Stimulated activated CD4-positive, alpha-beta T cell treated with anti-CD3 and anti-CD28 coated beads, TNF-alpha, amount 100 ng/mL, for 48 hours (primary cell): ENCODE data around the gene CTCFL.

ENCODE experiments used
- DNase-seq, 3 donors: peaks; one replicate each; pipeline ENCODE4 v3.0.0-alpha.2; 2020; ENCODE audit warnings: low read depth in 3 of 3

The CTCFL gene

GRCh38 chr20:57524511-57525176 lies at the start of gene CTCFL:
Gene CTCFL, minus strand, starts transcription at chr20:57525140. Its CDS starts 935 bp downstream, at chr20:57524205.
- no peak for DNase-seq

- DNase-seq, result no peak
These were observed 49.0 kb upstream of the CTCFL start for GRCh38 chr20:57573894-57574293.

DNA sequence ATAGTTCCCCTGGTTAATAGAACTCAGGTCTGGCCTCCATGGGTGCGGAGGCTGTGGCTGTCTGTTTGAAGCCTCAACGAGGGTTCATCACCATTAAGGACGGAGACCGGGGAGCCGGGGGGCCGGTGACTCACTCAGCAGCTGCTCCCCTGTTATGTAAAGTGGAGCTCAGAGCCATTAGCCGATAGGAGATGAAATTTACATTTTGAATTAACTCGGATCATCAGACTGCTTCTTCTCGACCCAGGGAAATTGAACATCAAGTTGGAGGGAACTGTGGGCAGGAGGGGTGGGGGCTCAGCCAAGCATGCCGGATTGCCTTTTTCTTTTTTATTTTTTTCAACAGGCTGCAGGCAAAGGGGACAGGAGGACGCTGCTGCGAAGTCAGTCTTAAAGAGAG lies 48.3 kb upstream of the CTCFL start:
- no peak for DNase-seq

DNA sequence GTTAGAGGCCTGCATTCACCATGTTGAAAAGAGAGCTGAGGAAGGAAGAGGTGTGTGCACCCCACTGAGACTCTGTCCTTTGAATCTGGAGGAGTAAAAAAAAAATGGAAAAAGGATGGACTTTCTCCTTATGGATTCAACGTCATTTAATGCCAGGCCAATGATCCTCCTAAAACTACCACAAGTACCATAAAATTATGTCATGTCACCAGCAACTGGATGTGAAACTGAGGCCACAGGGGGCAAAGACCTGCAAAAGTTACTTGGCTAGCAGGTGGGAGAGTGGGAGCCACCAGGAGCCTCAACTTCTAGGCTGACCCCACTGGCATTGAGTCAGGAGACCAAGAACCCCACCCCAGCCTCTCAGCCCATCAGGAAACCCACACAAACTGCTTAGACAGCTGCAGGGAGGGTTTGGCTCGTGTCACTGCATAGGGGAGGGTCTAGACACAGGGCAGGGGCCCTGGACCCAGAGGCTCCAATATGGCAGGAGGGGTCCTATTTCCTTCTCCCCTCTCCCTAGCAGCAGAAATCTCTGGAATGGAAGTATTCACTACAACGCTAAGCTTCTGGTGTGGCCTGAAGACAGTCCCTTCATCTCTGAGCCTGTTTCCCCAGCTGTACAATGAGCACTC lies 47.0 kb upstream of the CTCFL start:
- no peak for DNase-seq

- DNase-seq, result no peak
These were observed 46.0 kb upstream of the CTCFL start for GRCh38 chr20:57570920-57571319.

- DNase-seq, result no peak
These were observed 45.4 kb upstream of the CTCFL start for GRCh38 chr20:57570145-57570850.

DNA sequence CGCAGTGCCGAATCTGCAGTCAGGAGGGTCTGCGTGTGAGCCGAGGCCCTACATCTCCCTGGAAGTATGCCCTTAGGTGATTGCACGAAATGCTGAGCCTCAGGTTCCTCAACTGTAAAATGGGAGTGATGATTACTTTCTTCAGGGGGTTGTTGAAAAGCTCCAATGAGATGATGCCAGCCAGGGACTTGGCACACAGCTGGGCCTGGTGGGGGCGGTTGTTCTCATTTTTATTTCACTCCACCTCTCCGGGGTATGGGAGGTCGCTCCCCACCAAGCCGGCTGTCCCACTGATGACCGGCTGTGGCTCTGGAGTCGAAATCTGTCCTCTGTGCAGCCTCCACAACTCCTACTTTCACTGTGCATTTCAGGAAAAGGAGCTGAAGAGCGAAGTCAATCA lies 44.0 kb upstream of the CTCFL start:
- DNase-seq, result no peak

DNA sequence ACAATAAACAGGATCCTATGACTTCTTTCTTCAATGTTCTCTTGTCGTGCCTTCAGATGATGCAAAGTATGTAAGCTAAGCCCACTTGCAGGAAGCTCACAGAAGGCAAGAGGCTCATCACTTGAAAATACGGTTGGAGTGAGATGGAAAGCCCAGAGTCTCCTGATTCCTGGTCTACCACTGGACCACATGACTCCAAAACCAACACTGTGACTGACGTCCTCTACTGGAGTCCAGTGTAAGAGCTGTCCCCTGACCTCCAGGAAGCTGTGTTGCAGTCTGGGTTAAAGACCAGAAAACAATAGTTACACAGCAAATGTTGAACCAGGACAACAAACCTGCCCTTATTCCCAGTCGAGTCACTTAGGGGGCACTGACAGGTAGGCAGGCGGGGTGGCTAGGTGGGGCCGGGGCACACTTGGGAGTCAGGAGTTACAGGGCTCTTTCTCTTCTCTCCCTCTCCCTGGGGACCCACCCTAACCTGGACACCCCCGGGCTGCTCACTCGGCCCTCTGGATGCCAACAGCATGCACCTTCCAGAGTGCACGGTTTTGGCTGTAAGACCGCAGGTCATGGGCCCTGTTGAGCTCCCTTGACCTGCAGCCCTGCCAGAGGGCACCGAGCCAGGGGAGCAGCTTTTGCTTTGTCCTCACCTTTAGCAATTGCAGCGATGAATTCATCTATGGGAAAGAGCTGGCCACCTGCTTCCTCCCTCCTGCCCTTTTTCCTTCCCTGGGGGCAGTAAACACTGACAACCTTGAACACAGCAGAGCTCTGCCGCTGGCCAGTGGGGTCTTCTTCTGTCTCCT lies 43.4 kb upstream of the CTCFL start:
- no peak for DNase-seq

DNA sequence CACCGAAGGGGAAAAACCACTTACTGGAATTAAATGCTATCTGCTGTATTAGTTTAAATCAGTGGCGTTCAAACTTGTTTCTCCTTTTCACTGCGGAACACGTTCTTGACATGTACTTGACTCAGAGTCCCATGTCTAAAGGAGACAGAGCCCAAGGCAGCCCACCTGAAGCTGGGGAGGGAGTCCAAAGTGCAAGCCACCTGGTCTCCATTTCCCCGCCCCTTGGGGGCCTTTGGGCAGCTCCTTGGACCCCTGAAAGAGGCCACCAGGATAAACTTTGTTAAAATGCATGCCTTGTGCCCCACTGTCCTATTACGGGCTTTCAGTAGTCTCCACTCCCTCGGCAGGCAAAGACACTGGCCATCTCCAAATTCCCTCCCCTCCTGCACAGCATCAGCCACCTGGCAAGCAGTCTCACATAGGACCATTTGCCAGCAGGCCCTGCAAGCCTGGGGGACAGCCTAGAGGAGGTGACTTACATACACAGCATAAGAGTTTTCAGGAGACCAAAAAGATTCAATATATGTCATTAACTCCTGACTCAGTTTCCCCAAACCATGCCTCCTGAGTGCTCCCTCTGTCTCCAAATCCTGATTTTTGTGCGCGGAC lies 42.6 kb upstream of the CTCFL start:
- DNase-seq, result no peak

- DNase-seq, result no peak
These were observed 42.0 kb upstream of the CTCFL start for GRCh38 chr20:57566803-57567459.

DNA sequence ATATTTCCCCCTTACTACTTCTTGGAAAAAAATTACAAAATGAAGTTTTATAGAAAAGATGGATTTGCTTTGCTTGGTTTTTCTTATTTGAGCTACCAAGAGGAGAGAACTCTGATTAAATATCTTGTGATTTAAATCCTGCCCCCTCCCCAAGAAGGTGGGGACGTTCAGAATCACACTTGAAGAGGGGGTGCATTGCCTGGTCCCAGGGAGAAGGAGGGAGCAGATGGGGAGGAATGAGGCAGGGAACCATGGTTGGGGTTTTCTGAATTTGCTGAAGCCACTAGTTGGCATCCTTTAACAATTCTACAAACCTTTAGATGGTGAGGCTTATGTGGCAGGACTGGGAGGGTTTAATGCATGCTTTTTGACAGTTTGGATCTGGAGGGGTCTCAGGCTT lies 41.5 kb upstream of the CTCFL start:
- no peak for DNase-seq

DNA sequence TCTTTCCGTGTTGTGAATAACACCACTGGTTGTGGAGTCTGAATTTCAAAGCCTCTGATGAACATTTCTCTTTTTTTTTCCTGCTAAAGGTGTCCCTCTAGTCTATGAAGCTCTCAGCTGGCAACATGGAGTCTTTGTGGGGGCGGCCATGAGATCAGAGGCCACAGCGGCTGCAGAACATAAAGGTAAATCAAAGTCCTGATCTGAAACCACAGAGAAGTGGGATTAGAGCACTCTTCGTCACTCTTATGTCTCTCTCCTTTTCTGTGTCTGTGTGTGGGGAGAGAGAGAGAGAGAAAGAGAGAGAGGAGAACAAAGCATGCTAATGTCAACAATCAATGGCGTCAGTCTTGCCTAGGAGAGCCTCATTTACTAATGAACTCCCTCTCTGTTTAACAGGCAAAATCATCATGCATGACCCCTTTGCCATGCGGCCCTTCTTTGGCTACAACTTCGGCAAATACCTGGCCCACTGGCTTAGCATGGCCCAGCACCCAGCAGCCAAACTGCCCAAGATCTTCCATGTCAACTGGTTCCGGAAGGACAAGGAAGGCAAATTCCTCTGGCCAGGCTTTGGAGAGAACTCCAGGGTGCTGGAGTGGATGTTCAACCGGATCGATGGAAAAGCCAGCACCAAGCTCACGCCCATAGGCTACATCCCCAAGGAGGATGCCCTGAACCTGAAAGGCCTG lies 40.2 kb upstream of the CTCFL start:
- no peak for DNase-seq

DNA sequence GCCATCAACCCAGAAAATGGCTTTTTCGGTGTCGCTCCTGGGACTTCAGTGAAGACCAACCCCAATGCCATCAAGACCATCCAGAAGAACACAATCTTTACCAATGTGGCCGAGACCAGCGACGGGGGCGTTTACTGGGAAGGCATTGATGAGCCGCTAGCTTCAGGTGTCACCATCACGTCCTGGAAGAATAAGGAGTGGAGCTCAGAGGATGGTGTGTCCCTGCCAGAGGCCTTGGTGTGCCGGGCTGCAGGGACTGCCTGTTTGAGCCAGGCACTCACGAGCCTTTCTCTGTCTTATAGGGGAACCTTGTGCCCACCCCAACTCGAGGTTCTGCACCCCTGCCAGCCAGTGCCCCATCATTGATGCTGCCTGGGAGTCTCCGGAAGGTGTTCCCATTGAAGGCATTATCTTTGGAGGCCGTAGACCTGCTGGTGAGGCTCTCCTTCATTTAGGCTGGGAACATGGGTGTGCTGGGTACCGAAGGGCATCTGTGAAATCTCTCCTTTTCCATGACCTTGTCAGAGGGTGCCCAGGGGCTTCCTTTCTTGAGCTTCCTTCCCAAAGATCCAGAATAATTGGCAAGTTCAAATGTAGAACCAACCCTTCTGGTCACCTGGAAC lies 39.4 kb upstream of the CTCFL start:
- DNase-seq, result no peak

- no peak for DNase-seq
These were observed 38.6 kb upstream of the CTCFL start for GRCh38 chr20:57563522-57563921.

DNA sequence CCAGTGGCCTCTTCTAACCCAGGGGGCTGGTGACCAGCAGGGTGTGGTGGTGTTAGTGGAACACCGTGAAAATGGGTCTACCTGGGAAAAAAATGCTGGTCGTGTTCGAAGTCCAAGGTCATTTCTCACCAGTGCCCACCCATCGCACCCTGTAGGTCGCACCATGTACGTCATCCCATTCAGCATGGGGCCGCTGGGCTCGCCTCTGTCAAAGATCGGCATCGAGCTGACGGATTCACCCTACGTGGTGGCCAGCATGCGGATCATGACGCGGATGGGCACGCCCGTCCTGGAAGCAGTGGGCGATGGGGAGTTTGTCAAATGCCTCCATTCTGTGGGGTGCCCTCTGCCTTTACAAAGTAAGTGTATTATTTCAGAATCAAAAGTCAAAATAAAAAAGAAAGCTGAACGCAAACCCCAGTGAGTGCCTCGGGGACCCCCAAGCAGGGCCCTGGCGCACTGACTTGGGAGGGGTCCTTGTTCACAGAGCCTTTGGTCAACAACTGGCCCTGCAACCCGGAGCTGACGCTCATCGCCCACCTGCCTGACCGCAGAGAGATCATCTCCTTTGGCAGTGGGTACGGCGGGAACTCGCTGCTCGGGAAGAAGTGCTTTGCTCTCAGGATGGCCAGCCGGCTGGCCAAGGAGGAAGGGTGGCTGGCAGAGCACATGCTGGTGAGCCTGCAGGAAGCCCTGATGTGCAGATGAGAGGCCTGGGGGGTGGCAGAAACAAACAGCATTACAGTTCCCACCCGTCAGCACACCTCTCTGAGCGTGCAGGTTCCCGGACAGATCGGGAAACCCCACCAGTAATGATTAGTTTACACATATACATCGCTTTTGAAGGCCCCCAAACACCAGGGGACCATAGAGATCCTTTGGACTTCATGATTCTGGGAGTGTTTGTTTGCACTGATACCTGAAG lies 37.9 kb upstream of the CTCFL start:
- DNase-seq, result no peak

DNA sequence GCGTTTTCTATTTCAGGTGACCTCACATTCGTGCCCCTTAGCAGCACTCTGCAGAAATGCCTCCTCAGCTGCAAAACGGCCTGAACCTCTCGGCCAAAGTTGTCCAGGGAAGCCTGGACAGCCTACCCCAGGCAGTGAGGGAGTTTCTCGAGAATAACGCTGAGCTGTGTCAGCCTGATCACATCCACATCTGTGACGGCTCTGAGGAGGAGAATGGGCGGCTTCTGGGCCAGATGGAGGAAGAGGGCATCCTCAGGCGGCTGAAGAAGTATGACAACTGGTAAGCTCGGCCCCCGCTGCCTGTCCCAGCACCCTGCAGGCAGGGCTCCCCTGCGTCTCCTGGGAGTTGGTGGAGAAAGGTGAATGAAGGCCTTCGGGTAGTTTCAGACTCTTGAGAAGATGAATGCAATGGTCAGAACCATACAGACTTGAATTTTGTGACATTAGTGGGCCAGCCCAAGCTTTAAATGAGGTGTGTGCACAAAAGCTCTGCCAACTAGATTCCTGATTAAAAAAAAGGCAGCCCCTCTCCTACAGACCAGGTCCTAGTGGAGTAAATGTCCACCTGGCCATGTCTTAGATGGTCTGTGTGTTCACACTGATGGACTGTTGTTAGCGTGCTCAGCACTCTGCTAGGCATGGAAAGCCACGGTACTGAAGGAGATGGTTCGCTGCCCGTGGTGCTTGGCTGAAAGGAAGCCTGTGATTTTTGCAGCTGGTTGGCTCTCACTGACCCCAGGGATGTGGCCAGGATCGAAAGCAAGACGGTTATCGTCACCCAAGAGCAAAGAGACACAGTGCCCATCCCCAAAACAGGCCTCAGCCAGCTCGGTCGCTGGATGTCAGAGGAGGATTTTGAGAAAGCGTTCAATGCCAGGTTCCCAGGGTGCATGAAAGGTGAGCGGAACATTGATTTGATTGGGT lies 36.7 kb upstream of the CTCFL start:
- DNase-seq, result no peak

DNA sequence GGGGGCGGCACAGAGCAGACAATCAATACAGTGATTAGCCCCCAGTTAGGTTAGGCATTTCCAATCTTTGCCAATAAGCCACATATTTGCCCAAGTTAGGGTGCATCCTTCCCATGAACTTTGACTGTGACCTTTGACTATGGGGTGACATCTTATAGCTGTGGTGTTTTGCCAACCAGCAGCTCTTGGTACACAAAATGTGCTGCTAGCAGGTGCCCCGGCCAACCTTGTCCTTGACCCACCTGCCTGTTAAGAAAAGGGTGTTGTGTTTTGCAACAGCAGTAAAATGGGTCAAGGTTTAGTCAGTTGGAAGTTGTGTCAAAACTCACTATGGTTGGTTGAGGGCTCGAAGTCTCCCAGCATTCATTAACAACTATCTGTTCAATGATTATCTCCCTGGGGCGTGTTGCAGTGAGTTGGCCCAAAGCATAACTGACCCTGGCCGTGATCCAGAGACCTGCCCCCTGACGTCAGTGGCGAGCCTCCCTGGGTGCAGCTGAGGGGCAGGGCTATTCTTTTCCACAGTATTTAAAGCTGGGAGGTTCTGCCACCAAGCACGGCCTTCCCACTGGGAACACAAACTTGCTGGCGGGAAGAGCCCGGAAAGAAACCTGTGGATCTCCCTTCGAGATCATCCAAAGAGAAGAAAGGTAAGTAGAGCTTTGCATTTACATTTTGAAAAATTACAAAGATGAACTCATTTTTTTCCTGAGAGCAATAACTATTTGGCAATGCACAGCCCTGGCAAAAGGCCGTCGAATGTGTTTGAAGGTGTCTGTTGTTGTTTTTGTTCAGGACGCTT lies 35.8 kb upstream of the CTCFL start, which contains the start of gene PCK1:
PCK1 (plus strand) TSS at position 557 of the 802 bp plus-strand sequence. CDS start 302 bp downstream, outside the sequence.
- no peak for DNase-seq
